ENCODE measurements around the gene ASB4. TPM values are rescaled to one million over a fixed set of nuclear protein-coding genes. Genes with fewer than 3 reads are reported as not detected.

The ASB4 gene
- total RNA-seq, 6 experiments from 2014 or later: not detected

DNA sequence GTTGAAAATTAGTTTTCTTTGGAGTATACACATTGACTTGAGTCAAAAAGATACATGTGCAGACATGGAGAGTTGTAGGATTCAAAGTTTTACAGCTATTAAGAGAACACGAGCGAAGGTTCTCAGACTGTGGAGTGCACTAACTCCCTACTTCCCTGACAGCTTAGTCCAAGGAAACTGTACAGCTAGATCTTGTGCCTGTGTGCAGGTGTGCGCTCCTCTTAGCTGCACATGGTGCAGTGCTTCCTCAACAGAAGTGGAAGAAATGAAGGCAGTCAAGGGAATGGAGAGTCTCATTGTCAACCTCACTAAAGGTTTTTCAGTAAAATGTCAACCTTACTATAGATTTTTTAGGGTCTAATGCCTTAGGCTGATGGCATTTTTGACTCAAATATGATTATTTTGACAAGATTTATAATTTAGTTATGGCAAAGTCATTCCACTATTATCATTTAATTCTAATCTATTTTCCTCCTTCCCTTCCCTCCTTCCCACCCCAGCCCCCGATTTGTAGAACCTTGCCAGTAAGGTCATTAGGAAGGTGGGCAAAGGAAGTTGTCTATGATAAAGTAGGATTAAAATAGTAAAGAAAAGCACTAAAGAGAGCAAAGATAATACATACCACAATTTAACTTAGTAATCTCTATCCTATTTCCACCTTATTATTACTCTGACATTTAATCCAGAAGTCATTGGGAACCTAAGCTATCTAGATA lies 97.0 kb downstream of the ASB4 start:
- Mint-ChIP-seq H3K9me3 (no peaks in the 10 kb centered on the region; the same call in 1 of the 2 replicates), H3K27ac (no peak overlapping the region)
- DNase-seq: no peak

DNA sequence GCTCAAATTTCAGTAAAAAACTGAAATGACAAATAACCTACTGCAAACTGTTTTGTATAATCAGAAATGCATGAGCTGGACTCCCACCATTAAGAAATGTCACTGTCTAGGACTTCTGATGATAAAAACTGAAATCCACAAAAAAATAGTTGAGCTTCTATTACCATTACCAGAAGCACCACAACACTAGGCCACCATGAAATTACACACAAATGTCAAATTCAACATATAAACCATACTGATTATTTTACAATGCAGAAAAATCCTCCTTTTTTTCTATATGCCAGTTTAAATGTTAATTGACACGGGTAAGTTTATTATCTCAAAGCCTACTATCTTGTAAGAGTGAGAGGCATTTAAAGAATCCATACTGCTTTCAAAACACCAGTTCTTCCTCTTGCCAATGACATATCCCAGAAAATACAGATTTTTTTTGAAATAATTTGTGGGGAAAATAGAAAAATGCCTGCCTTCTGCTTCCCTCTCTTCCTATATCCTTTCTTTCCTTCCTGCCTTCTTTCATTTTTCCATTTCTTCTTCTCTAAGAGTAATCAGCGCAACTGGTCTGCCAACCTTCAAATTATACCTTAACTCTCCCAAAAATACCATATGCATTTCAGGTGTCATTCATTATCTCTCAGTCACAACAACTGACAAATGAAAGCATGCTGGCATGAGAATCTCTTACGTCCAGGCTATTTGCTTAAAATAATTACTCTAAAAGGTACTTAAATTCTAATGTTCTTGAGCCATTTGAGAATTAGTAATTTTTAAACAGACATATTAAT lies 98.3 kb downstream of the ASB4 start:
- no peaks in the 10 kb centered on the region for H3K4me1 Mint-ChIP-seq (ENCODE audit: low read depth)
- TF ChIP-seq, protein P1, sequence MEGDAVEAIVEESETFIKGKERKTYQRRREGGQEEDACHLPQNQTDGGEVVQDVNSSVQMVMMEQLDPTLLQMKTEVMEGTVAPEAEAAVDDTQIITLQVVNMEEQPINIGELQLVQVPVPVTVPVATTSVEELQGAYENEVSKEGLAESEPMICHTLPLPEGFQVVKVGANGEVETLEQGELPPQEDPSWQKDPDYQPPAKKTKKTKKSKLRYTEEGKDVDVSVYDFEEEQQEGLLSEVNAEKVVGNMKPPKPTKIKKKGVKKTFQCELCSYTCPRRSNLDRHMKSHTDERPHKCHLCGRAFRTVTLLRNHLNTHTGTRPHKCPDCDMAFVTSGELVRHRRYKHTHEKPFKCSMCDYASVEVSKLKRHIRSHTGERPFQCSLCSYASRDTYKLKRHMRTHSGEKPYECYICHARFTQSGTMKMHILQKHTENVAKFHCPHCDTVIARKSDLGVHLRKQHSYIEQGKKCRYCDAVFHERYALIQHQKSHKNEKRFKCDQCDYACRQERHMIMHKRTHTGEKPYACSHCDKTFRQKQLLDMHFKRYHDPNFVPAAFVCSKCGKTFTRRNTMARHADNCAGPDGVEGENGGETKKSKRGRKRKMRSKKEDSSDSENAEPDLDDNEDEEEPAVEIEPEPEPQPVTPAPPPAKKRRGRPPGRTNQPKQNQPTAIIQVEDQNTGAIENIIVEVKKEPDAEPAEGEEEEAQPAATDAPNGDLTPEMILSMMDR (IDR thresholded peaks at IDR 0.05): no peak
- no peak overlapping the region for H3K27ac Mint-ChIP-seq
- no peak overlapping the region for H3K4me3 Mint-ChIP-seq
- no peak for DNase-seq
- H3K9me3 Mint-ChIP-seq: no peaks in the 10 kb centered on the region; the same call in 1 of the 2 replicates
- H3K36me3 Mint-ChIP-seq (ENCODE audit: low read depth): no peaks in the 10 kb centered on the region
- no peaks in the 10 kb centered on the region for H3K27me3 Mint-ChIP-seq (ENCODE audit: insufficient read depth)

More for the DNA sequence above, 97.0 kb downstream of the ASB4 start:
- Mint-ChIP-seq H3K4me1 (ENCODE audit: low read depth) (no peaks in the 10 kb centered on the region), H3K4me3 (no peak overlapping the region), H3K27me3 (ENCODE audit: insufficient read depth) (no peaks in the 10 kb centered on the region; the same call in 1 of the 2 replicates), H3K36me3 (ENCODE audit: low read depth) (no peaks in the 10 kb centered on the region)
- TF ChIP-seq, protein P1 (IDR thresholded peaks at IDR 0.05): no peak

DNA sequence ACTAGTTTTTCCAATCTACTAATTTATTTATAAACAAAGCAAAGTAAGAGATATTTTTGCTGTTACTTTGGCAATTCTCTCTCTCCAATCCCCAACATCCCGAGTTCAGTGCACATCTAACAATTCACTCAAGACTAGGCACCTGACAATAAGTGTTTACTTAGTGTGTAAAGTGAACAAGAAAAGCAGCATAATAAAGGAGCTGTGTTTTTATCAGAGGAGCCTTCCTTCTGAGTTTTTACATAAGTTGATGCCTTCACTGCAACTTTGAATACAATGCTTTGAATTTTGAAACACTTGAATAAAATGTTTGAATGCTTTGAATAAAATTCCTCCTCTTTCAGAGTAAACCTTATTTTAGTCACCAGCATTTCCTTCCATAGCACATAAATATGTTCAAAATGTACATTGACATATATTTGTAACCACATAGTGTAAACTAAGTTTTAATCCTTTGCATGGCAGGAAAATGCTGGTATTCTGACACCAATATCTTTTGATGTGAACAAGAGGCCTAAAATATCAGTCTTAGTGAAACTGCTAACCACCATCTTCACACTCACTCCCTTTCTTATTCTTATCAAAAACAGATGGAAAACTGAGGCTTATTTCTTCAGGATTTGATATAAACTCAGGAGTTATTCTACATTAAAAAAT lies 99.2 kb downstream of the ASB4 start:
- Mint-ChIP-seq H3K9me3 (no peaks in the 10 kb centered on the region; the same call in 1 of the 2 replicates), H3K4me3 (no peak overlapping the region), H3K4me1 (ENCODE audit: low read depth) (no peaks in the 10 kb centered on the region), H3K27me3 (ENCODE audit: insufficient read depth) (peaks cover 1% of the 10 kb centered on the region; the same call in 1 of the 2 replicates), H3K36me3 (ENCODE audit: low read depth) (no peaks in the 10 kb centered on the region), H3K27ac (no peak overlapping the region)
- no peak for DNase-seq
- TF ChIP-seq, protein P1 (IDR thresholded peaks at IDR 0.05): no peak

DNA sequence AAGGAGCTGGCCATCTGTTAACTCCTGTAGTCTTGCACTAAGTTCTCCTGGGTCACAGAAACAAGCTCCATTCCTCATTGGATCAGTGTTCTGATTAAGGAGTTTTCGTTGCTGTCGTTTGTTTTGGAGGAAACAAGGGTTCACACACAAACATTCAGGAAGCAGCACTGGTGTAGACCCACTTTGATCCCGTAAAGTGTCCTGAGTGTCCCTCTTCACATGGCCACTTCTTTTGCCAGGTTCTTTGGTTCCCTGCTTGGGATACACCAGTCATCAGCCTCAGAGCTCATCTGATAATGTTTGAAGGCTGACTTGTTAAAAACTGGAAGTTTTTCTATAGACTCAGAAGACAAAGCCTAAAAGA lies 99.7 kb downstream of the ASB4 start:
- H3K4me1 Mint-ChIP-seq (ENCODE audit: low read depth): no peaks in the 10 kb centered on the region
- peaks cover 1% of the 10 kb centered on the region; the same call in 1 of the 2 replicates for H3K27me3 Mint-ChIP-seq (ENCODE audit: insufficient read depth)
- no peak overlapping the region for H3K4me3 Mint-ChIP-seq

DNA sequence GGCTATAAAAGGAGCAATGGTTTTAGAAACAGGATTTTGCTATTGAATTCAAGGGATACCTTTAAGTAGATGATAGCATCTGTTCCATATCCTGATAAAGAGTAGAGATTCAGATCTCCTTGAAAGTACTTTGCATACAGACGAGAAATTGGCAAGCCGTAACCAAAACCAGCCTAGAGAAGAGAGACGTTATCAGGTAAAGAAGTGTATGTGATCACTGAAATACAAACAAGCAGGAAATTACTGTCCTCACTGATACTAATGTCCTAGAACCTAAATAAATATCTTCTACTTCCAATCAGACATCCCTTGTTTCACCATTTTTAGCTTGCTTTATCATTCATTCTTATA lies 101.2 kb downstream of the ASB4 start:
- H3K27ac Mint-ChIP-seq: no peak overlapping the region
- H3K4me1 Mint-ChIP-seq (ENCODE audit: low read depth): no peaks in the 10 kb centered on the region
- H3K4me3 Mint-ChIP-seq: no peak overlapping the region
- H3K36me3 Mint-ChIP-seq (ENCODE audit: low read depth): no peaks in the 10 kb centered on the region
- no peaks in the 10 kb centered on the region; the same call in 1 of the 2 replicates for H3K9me3 Mint-ChIP-seq
- TF ChIP-seq, protein P1 (IDR thresholded peaks at IDR 0.05): no peak
- peaks cover 1% of the 10 kb centered on the region; the same call in 1 of the 2 replicates for H3K27me3 Mint-ChIP-seq (ENCODE audit: insufficient read depth)
- DNase-seq: no peak

More for the DNA sequence above, 99.7 kb downstream of the ASB4 start:
- Mint-ChIP-seq H3K36me3 (ENCODE audit: low read depth) (no peaks in the 10 kb centered on the region), H3K27ac (no peak overlapping the region), H3K9me3 (no peaks in the 10 kb centered on the region; the same call in 1 of the 2 replicates)
- DNase-seq: no peak
- TF ChIP-seq, protein P1 (IDR thresholded peaks at IDR 0.05): no peak

Measured in HFFc6 (cell line).